Caco-2 (cell line): ENCODE results near the gene PDYN. TPM values are rescaled to one million over a fixed set of nuclear protein-coding genes. Genes with fewer than 3 reads are reported as not detected.

Experiments
- BruUV-seq: library from RNA; stranded (reverse); fragments of 400-500 nt; replicated peaks from 2 replicates; lab custom pipeline; 2021; lab: Mats Ljungman, UMichigan
- CTCF ChIA-PET: fragments of 300-600 bp; sonication (Branson Sonifier 250); formaldehyde crosslinking; loops from one replicate; lab custom pipeline; 2022; ENCODE audit warnings: antibody characterized with exemption; lab: Charles Lee
- POLR2A ChIA-PET: fragments of 300-600 bp; sonication (Branson Sonifier 250); formaldehyde crosslinking; loops from one replicate; lab custom pipeline; 2022; ENCODE audit warnings: antibody characterized with exemption; lab: Charles Lee
- DNase-seq, 2 experiments: peaks; one replicate each; pipeline versions ENCODE4 v3.0.0 to v3.0.0-alpha.2; 2020 to 2022
- H3K27me3 ChIP-seq: replicated peaks from 2 replicates; pipeline ENCODE4 v1.6.0; 2011; ENCODE audit warnings: low read length; ENCODE audit not compliant: control insufficient read depth, insufficient read depth
- H3K36me3 ChIP-seq: 2 replicates; pipeline ENCODE4 v1.5.1; 2011; ENCODE audit warnings: low read length; ENCODE audit not compliant: control insufficient read depth, insufficient read depth
- H3K4me1 ChIP-seq: fragments of 250-450 bp; sonication (Bioruptor Pico); 2 replicates; pipeline ENCODE4 v1.5.1; 2020; ENCODE audit warnings: mild to moderate bottlenecking
- H3K4me3 ChIP-seq: 2 replicates; pipeline ENCODE4 v1.5.1; 2011; ENCODE audit warnings: low read depth, mild to moderate bottlenecking, control low read depth, low read length
- H3K9me3 ChIP-seq: fragments of 250-450 bp; sonication (Bioruptor Pico); 2 replicates; pipeline ENCODE4 v1.5.1; 2020; ENCODE audit warnings: mild to moderate bottlenecking, moderate library complexity
- H3K27ac Mint-ChIP-seq: one replicate; pipeline ENCODE4 v1.8.0; 2022; ENCODE audit warnings: mixed read lengths; ENCODE audit not compliant: unreplicated experiment
- H3K27me3 Mint-ChIP-seq: one replicate; pipeline ENCODE4 v1.8.0; 2022; ENCODE audit warnings: mixed read lengths; ENCODE audit not compliant: insufficient read depth, unreplicated experiment
- H3K36me3 Mint-ChIP-seq: one replicate; pipeline ENCODE4 v1.8.0; 2022; ENCODE audit warnings: mild to moderate bottlenecking, mixed read lengths; ENCODE audit not compliant: insufficient read depth, unreplicated experiment
- H3K4me1 Mint-ChIP-seq: one replicate; pipeline ENCODE4 v1.8.0; 2022; ENCODE audit warnings: low read depth, mixed read lengths; ENCODE audit not compliant: unreplicated experiment
- H3K4me3 Mint-ChIP-seq: one replicate; pipeline ENCODE4 v1.8.0; 2022; ENCODE audit warnings: mild to moderate bottlenecking, moderate library complexity, mixed read lengths; ENCODE audit not compliant: unreplicated experiment
- H3K9me3 Mint-ChIP-seq: one replicate; pipeline ENCODE4 v1.8.0; 2022; ENCODE audit warnings: mixed read lengths; ENCODE audit not compliant: unreplicated experiment
- CTCF ChIP-seq, 2 experiments: fragments of 200-600 bp in 1 of 2; IDR thresholded peaks; 1 replicate in 1 of 2; 2 replicates in 1 of 2; pipeline versions ENCODE4 v1.5.1 to v1.8.0; 2011 to 2022; ENCODE audit warnings: antibody characterized with exemption in 1 of 2, control low read depth in 1 of 2, inconsistent platforms in 1 of 2, low read depth in 1 of 2, low read length in 1 of 2, mild to moderate bottlenecking in 1 of 2, moderate library complexity in 1 of 2; ENCODE audit not compliant: insufficient read depth in 1 of 2, severe bottlenecking in 1 of 2, unreplicated experiment in 1 of 2
- intact Hi-C: fragments of 100-400 bp; cut with micrococcal nuclease; formaldehyde crosslinking; loops from one replicate; pipeline ENCODE4 v1.10.0; 2022; ENCODE audit not compliant: unreplicated experiment
- total RNA-seq: library from RNA; stranded (reverse); gene quantifications from 2 replicates; pipeline ENCODE4 v1.2.3, GENCODE V29; 2022

The PDYN gene
- total RNA-seq, 1 experiment from 2014 or later = not detected

- H3K4me3 ChIP-seq = no peak overlapping the region
- ChIA-PET CTCF (no interaction called here), POLR2A (no interaction called here)
- peaks cover 8% of the 10 kb centered on the region; the same call in 1 of the 2 replicates for H3K9me3 ChIP-seq
- H3K36me3 Mint-ChIP-seq = no peaks in the 10 kb centered on the region
- H3K36me3 ChIP-seq = no peaks in the 10 kb centered on the region
- H3K27me3 ChIP-seq = no peaks in the 10 kb centered on the region
- no peak overlapping the region for H3K4me3 Mint-ChIP-seq
- peaks cover 10% of the 10 kb centered on the region for H3K27me3 Mint-ChIP-seq
- no TSS peak for BruUV-seq
- DNase-seq = no peak
- H3K27ac Mint-ChIP-seq = no peak overlapping the region
- no peaks in the 10 kb centered on the region for H3K9me3 Mint-ChIP-seq
- no peaks in the 10 kb centered on the region for H3K4me1 Mint-ChIP-seq
- no peak for TF ChIP-seq CTCF (IDR thresholded peaks at IDR 0.05; ENCODE audit: insufficient read depth in 1 of 2, low read depth in 1 of 2, low read length in 1 of 2, severe bottlenecking in 1 of 2, unreplicated experiment in 1 of 2)
- intact Hi-C loops = no loop called here
- H3K4me1 ChIP-seq = no peaks in the 10 kb centered on the region
These were observed 32.7 kb upstream of the PDYN start for GRCh38 chr20:2026514-2026913.

GRCh38 chr20:2026004-2026403 lies 32.1 kb upstream of the PDYN start:
- Histone ChIP-seq H3K4me3 (no peak overlapping the region), H3K27me3 (no peaks in the 10 kb centered on the region), H3K4me1 (no peaks in the 10 kb centered on the region), H3K9me3 (peaks cover 8% of the 10 kb centered on the region; the same call in 1 of the 2 replicates), H3K36me3 (no peaks in the 10 kb centered on the region)
- no peak for DNase-seq
- POLR2A ChIA-PET = no interaction called here
- CTCF ChIA-PET = no interaction called here
- Mint-ChIP-seq H3K9me3 (no peaks in the 10 kb centered on the region), H3K27me3 (peaks cover 10% of the 10 kb centered on the region), H3K27ac (no peak overlapping the region), H3K4me3 (no peak overlapping the region), H3K4me1 (no peaks in the 10 kb centered on the region), H3K36me3 (no peaks in the 10 kb centered on the region)
- BruUV-seq = no TSS peak
- intact Hi-C loops = no loop called here
- TF ChIP-seq CTCF (IDR thresholded peaks at IDR 0.05; ENCODE audit: insufficient read depth in 1 of 2, low read depth in 1 of 2, low read length in 1 of 2, severe bottlenecking in 1 of 2, unreplicated experiment in 1 of 2) = no peak

GRCh38 chr20:2023151-2023550 lies 29.3 kb upstream of the PDYN start:
- Histone ChIP-seq H3K36me3 (no peaks in the 10 kb centered on the region), H3K27me3 (no peaks in the 10 kb centered on the region), H3K4me3 (no peak overlapping the region), H3K9me3 (peaks cover 8% of the 10 kb centered on the region; the same call in 1 of the 2 replicates), H3K4me1 (no peaks in the 10 kb centered on the region)
- no peaks in the 10 kb centered on the region for H3K36me3 Mint-ChIP-seq
- H3K4me3 Mint-ChIP-seq = no peak overlapping the region
- H3K4me1 Mint-ChIP-seq = no peaks in the 10 kb centered on the region
- BruUV-seq = no TSS peak
- intact Hi-C loops = no loop called here
- no peak for TF ChIP-seq CTCF (IDR thresholded peaks at IDR 0.05; ENCODE audit: insufficient read depth in 1 of 2, low read depth in 1 of 2, low read length in 1 of 2, severe bottlenecking in 1 of 2, unreplicated experiment in 1 of 2)
- CTCF ChIA-PET = no interaction called here
- H3K27me3 Mint-ChIP-seq = peaks cover 11% of the 10 kb centered on the region
- POLR2A ChIA-PET = no interaction called here
- no peak overlapping the region for H3K27ac Mint-ChIP-seq
- DNase-seq = no peak
- no peaks in the 10 kb centered on the region for H3K9me3 Mint-ChIP-seq
